ENCODE measurements around the gene GADD45G. TPM values are rescaled to one million over a fixed set of nuclear protein-coding genes. Genes with fewer than 3 reads are reported as not detected.

GADD45G gene
- total RNA-seq: 0.33 and 0.54 TPM in 2 replicates

GRCh38 chr9:89604729-89605464 lies at the start of gene GADD45G:
Gene GADD45G (plus strand): TSS chr9:89605012. CDS start chr9:89605122, 110 bp downstream.

Other genes starting within 250 kb of the GADD45G start
- 1.3 and 1.8 TPM in 2 replicates for gene SEMA4D, start 106.9 kb upstream of the GADD45G start, total RNA-seq

All from mammary microvascular endothelial cell (primary cell).